SH-SY5Y (cell line): Measurements from ENCODE around the gene FLRT1.

Source experiments
- GATA2 ChIP-seq: IDR thresholded peaks from 2 replicates; pipeline ENCODE4 v1.6.1; 2011; ENCODE audit warnings: mild to moderate bottlenecking, low read depth, low read length
- GATA3 ChIP-seq: IDR thresholded peaks from 2 replicates; pipeline ENCODE4 v1.6.1; 2011; ENCODE audit warnings: low read depth, mild to moderate bottlenecking, low read length, moderate library complexity

- TF ChIP-seq GATA2 (no peak), GATA3 (no peak)
These were observed 41.9 kb downstream of the FLRT1 start for GRCh38 chr11:64077607-64078006.
